Calu3 (cell line): ENCODE measurements around the gene TNNI3K. TPM values are rescaled to one million over a fixed set of nuclear protein-coding genes. Genes with fewer than 3 reads are reported as not detected.

Experiments used
- BruUV-seq: library from RNA; stranded (reverse); fragments of 400-500 nt; replicated peaks from 2 replicates; lab custom pipeline; 2021; lab: Mats Ljungman, UMichigan
- CTCF ChIA-PET: fragments of 300-600 bp; sonication (Branson Sonifier 250); formaldehyde crosslinking; loops from one replicate; lab custom pipeline; 2022; ENCODE audit warnings: antibody characterized with exemption; lab: Charles Lee
- DNase-seq: peaks from one replicate; pipeline ENCODE4 v3.0.0; 2022
- H3K27ac Mint-ChIP-seq: one replicate; pipeline ENCODE4 v1.8.0; 2022; ENCODE audit warnings: mixed read lengths; ENCODE audit not compliant: unreplicated experiment
- H3K27me3 Mint-ChIP-seq: one replicate; pipeline ENCODE4 v1.8.0; 2022; ENCODE audit warnings: mixed read lengths; ENCODE audit not compliant: unreplicated experiment
- H3K36me3 Mint-ChIP-seq: one replicate; pipeline ENCODE4 v1.8.0; 2022; ENCODE audit warnings: mild to moderate bottlenecking, moderate library complexity, mixed read lengths; ENCODE audit not compliant: insufficient read depth, unreplicated experiment
- H3K4me1 Mint-ChIP-seq: one replicate; pipeline ENCODE4 v1.8.0; 2022; ENCODE audit warnings: mild to moderate bottlenecking, low read depth, mixed read lengths; ENCODE audit not compliant: unreplicated experiment
- H3K4me3 Mint-ChIP-seq: one replicate; pipeline ENCODE4 v1.8.0; 2022; ENCODE audit warnings: mild to moderate bottlenecking, low read depth, moderate library complexity, mixed read lengths; ENCODE audit not compliant: unreplicated experiment
- H3K9me3 Mint-ChIP-seq: one replicate; pipeline ENCODE4 v1.8.0; 2022; ENCODE audit warnings: low read depth, mixed read lengths; ENCODE audit not compliant: unreplicated experiment
- CTCF ChIP-seq: fragments of 200-600 bp; IDR thresholded peaks from one replicate; pipeline ENCODE4 v1.8.0; 2022; ENCODE audit warnings: antibody characterized with exemption; ENCODE audit not compliant: unreplicated experiment
- intact Hi-C: fragments of 100-400 bp; cut with micrococcal nuclease; formaldehyde crosslinking; loops from one replicate; pipeline ENCODE4 v1.10.0; 2022; ENCODE audit not compliant: unreplicated experiment
- total RNA-seq: library from RNA; stranded (reverse); gene quantifications from 2 replicates; pipeline ENCODE4 v1.2.3, GENCODE V29; 2022

Gene TNNI3K
- total RNA-seq, 1 experiment from 2014 or later, result not detected

GRCh38 chr1:74591949-74592348 lies 356.8 kb downstream of the TNNI3K start:
- Mint-ChIP-seq H3K27me3 (no peaks in the 10 kb centered on the region), H3K36me3 (no peaks in the 10 kb centered on the region)
- CTCF ChIA-PET, result no interaction called here

GRCh38 chr1:74592580-74593355 lies 357.6 kb downstream of the TNNI3K start:
- H3K27ac Mint-ChIP-seq, result no peak overlapping the region
- no peaks in the 10 kb centered on the region for H3K36me3 Mint-ChIP-seq
- no peak for DNase-seq
- H3K9me3 Mint-ChIP-seq, result no peaks in the 10 kb centered on the region
- no peaks in the 10 kb centered on the region for H3K27me3 Mint-ChIP-seq
- CTCF ChIA-PET, result no interaction called here
- no peaks in the 10 kb centered on the region for H3K4me1 Mint-ChIP-seq
- BruUV-seq, result no TSS peak
- no peak overlapping the region for H3K4me3 Mint-ChIP-seq
- no peak for TF ChIP-seq CTCF
- intact Hi-C loops, result no loop called here

More at GRCh38 chr1:74591949-74592348, 356.8 kb downstream of the TNNI3K start:
- Mint-ChIP-seq H3K4me1 (no peaks in the 10 kb centered on the region), H3K4me3 (no peak overlapping the region), H3K27ac (no peak overlapping the region), H3K9me3 (no peaks in the 10 kb centered on the region)
- TF ChIP-seq CTCF, result no peak
- DNase-seq, result no peak
- BruUV-seq, result no TSS peak
- intact Hi-C loops, result no loop called here

Other genes starting within 250 kb of the TNNI3K start
- gene LRRIQ3, start 37.2 kb upstream of the TNNI3K start, total RNA-seq, result 0.52 and 0.66 TPM in 2 replicates
- gene FPGT, start 37.1 kb upstream of the TNNI3K start, total RNA-seq, result 16.1 and 19.1 TPM in 2 replicates